ENCODE data around the gene TMEM184C. TPM values are rescaled to one million over a fixed set of nuclear protein-coding genes. Genes with fewer than 3 reads are reported as not detected.

Gene TMEM184C
- total and polyA plus RNA-seq, 5 donors from 2014 or later: 21.4 to 28.2 (median 25.6) TPM

- no peaks in the 10 kb centered on the region for H3K9me3 Mint-ChIP-seq
- Histone ChIP-seq H3K27me3 (ENCODE audit: control insufficient read depth, insufficient read depth, low read length) (no peaks in the 10 kb centered on the region), H3K4me1 (ENCODE audit: control insufficient read depth, insufficient read depth, low read length, poor library complexity, severe bottlenecking) (peaks cover 19% of the 10 kb centered on the region), H3K4me3 (ENCODE audit: low read depth, low read length) (peak overlapping the region; percentile 98), H3K9me3 (ENCODE audit: control insufficient read depth in 2 of 2, low read length in 2 of 2) (no peaks in the 10 kb centered on the region), H3K36me3 (ENCODE audit: control insufficient read depth, insufficient read depth, low read length) (peaks cover 11% of the 10 kb centered on the region), H3K27ac (ENCODE audit: insufficient read depth, low read length, poor library complexity, severe bottlenecking) (peak overlapping the region; percentile 93)
- H3K4me1 Mint-ChIP-seq: peaks cover 20 to 38% (median 30%) of the 10 kb centered on the region in 4 donors
- peak in 2 of 3 donors; percentile 10 to 50 for DNase-seq
- peaks cover 7% of the 10 kb centered on the region for H3K36me3 Mint-ChIP-seq
- peak overlapping the region; percentile 92 to 98 (median 97) for H3K4me3 Mint-ChIP-seq
- peak overlapping the region; percentile 97 to 99 (median 98) for H3K27ac Mint-ChIP-seq
- H3K27me3 Mint-ChIP-seq: peaks cover 21% of the 10 kb centered on the region
- no peak for ATAC-seq (ENCODE audit: low read depth in 2 of 2)
Measured at GRCh38 chr4:147683188-147683591, 66.0 kb downstream of the TMEM184C start.

GRCh38 chr4:147683717-147684700 is 66.8 kb downstream of the TMEM184C start, which contains the start of gene PRMT9:
PRMT9 (minus strand) TSS chr4:147684163; CDS start chr4:147683987, 176 bp downstream.
- peaks cover 25% of the 10 kb centered on the region for H3K27me3 Mint-ChIP-seq
- peak; percentile 98 for ATAC-seq (ENCODE audit: low read depth in 2 of 2)
- H3K36me3 ChIP-seq (ENCODE audit: control insufficient read depth, insufficient read depth, low read length): peaks cover 3% of the 10 kb centered on the region
- no peaks in the 10 kb centered on the region for H3K9me3 ChIP-seq (ENCODE audit: control insufficient read depth in 2 of 2, low read length in 2 of 2)
- peaks cover 19% of the 10 kb centered on the region for H3K4me1 ChIP-seq (ENCODE audit: control insufficient read depth, insufficient read depth, low read length, poor library complexity, severe bottlenecking)
- H3K27ac ChIP-seq (ENCODE audit: insufficient read depth, low read length, poor library complexity, severe bottlenecking): peak within 1 kb of the TSS; percentile 93
- peaks cover 5% of the 10 kb centered on the region for H3K36me3 Mint-ChIP-seq
- peak within 1 kb of the TSS; percentile 98 for H3K4me3 ChIP-seq (ENCODE audit: low read depth, low read length)
- peak within 1 kb of the TSS; percentile 92 to 98 (median 97) for H3K4me3 Mint-ChIP-seq
- no peaks in the 10 kb centered on the region for H3K9me3 Mint-ChIP-seq
- peak within 1 kb of the TSS; percentile 98 to 99 (median 99) for H3K27ac Mint-ChIP-seq
- no peaks in the 10 kb centered on the region for H3K27me3 ChIP-seq (ENCODE audit: control insufficient read depth, insufficient read depth, low read length)
- H3K4me1 Mint-ChIP-seq: peaks cover 20 to 37% (median 30%) of the 10 kb centered on the region in 4 donors
- peak; percentile 79 to 93 (median 88) for DNase-seq

GRCh38 chr4:147689067-147689466 is 71.9 kb downstream of the TMEM184C start:
- H3K27ac ChIP-seq (ENCODE audit: insufficient read depth, low read length, poor library complexity, severe bottlenecking): no peak overlapping the region
- peak in 1 of 3 donors; percentile 80 for DNase-seq

GRCh38 chr4:147691820-147692219 is 74.6 kb downstream of the TMEM184C start:
- no peaks in the 10 kb centered on the region for H3K36me3 Mint-ChIP-seq
- H3K27ac Mint-ChIP-seq: no peak overlapping the region
- Histone ChIP-seq H3K27ac (ENCODE audit: insufficient read depth, low read length, poor library complexity, severe bottlenecking) (no peak overlapping the region), H3K9me3 (ENCODE audit: control insufficient read depth in 2 of 2, low read length in 2 of 2) (no peaks in the 10 kb centered on the region), H3K4me1 (ENCODE audit: control insufficient read depth, insufficient read depth, low read length, poor library complexity, severe bottlenecking) (no peaks in the 10 kb centered on the region), H3K4me3 (ENCODE audit: low read depth, low read length) (no peak overlapping the region), H3K36me3 (ENCODE audit: control insufficient read depth, insufficient read depth, low read length) (no peaks in the 10 kb centered on the region), H3K27me3 (ENCODE audit: control insufficient read depth, insufficient read depth, low read length) (peaks cover 2% of the 10 kb centered on the region)
- H3K27me3 Mint-ChIP-seq: peaks cover 27% of the 10 kb centered on the region
- H3K4me3 Mint-ChIP-seq: no peak overlapping the region
- ATAC-seq (ENCODE audit: low read depth in 2 of 2) (no peak), DNase-seq (no peak)
- H3K9me3 Mint-ChIP-seq: no peaks in the 10 kb centered on the region
- H3K4me1 Mint-ChIP-seq: no peaks in the 10 kb centered on the region

More at GRCh38 chr4:147689067-147689466, 71.9 kb downstream of the TMEM184C start:
- Mint-ChIP-seq H3K27me3 (peaks cover 37% of the 10 kb centered on the region), H3K4me1 (peaks cover 0 to 9% (median 6%) of the 10 kb centered on the region in 4 donors), H3K4me3 (no peak overlapping the region), H3K36me3 (no peaks in the 10 kb centered on the region), H3K9me3 (no peaks in the 10 kb centered on the region), H3K27ac (no peak overlapping the region)
- Histone ChIP-seq H3K27me3 (ENCODE audit: control insufficient read depth, insufficient read depth, low read length) (no peaks in the 10 kb centered on the region), H3K9me3 (ENCODE audit: control insufficient read depth in 2 of 2, low read length in 2 of 2) (no peaks in the 10 kb centered on the region), H3K4me1 (ENCODE audit: control insufficient read depth, insufficient read depth, low read length, poor library complexity, severe bottlenecking) (peaks cover 8% of the 10 kb centered on the region), H3K4me3 (ENCODE audit: low read depth, low read length) (no peak overlapping the region), H3K36me3 (ENCODE audit: control insufficient read depth, insufficient read depth, low read length) (no peaks in the 10 kb centered on the region)
- ATAC-seq (ENCODE audit: low read depth in 2 of 2): no peak

GRCh38 chr4:147693218-147693617 is 76.0 kb downstream of the TMEM184C start:
- no peak for ATAC-seq (ENCODE audit: low read depth in 2 of 2)
- Mint-ChIP-seq H3K36me3 (no peaks in the 10 kb centered on the region), H3K27me3 (peaks cover 32% of the 10 kb centered on the region), H3K4me1 (no peaks in the 10 kb centered on the region), H3K4me3 (no peak overlapping the region), H3K27ac (no peak overlapping the region), H3K9me3 (no peaks in the 10 kb centered on the region)
- Histone ChIP-seq H3K9me3 (ENCODE audit: control insufficient read depth in 2 of 2, low read length in 2 of 2) (no peaks in the 10 kb centered on the region), H3K27me3 (ENCODE audit: control insufficient read depth, insufficient read depth, low read length) (peaks cover 4% of the 10 kb centered on the region), H3K4me1 (ENCODE audit: control insufficient read depth, insufficient read depth, low read length, poor library complexity, severe bottlenecking) (no peaks in the 10 kb centered on the region), H3K4me3 (ENCODE audit: low read depth, low read length) (no peak overlapping the region), H3K36me3 (ENCODE audit: control insufficient read depth, insufficient read depth, low read length) (no peaks in the 10 kb centered on the region), H3K27ac (ENCODE audit: insufficient read depth, low read length, poor library complexity, severe bottlenecking) (no peak overlapping the region)
- no peak for DNase-seq

- Mint-ChIP-seq H3K27ac (no peak overlapping the region), H3K4me3 (no peak overlapping the region), H3K9me3 (peaks cover 0 to 5% (median 0%) of the 10 kb centered on the region in 7 donors), H3K36me3 (no peaks in the 10 kb centered on the region), H3K4me1 (no peaks in the 10 kb centered on the region), H3K27me3 (peaks cover 42% of the 10 kb centered on the region)
- no peak for ATAC-seq (ENCODE audit: low read depth in 2 of 2)
- H3K4me1 ChIP-seq (ENCODE audit: control insufficient read depth, insufficient read depth, low read length, poor library complexity, severe bottlenecking): no peaks in the 10 kb centered on the region
- H3K9me3 ChIP-seq (ENCODE audit: control insufficient read depth in 2 of 2, low read length in 2 of 2): no peaks in the 10 kb centered on the region
- no peak overlapping the region for H3K4me3 ChIP-seq (ENCODE audit: low read depth, low read length)
- DNase-seq: no peak
- H3K36me3 ChIP-seq (ENCODE audit: control insufficient read depth, insufficient read depth, low read length): no peaks in the 10 kb centered on the region
- peaks cover 4% of the 10 kb centered on the region for H3K27me3 ChIP-seq (ENCODE audit: control insufficient read depth, insufficient read depth, low read length)
- H3K27ac ChIP-seq (ENCODE audit: insufficient read depth, low read length, poor library complexity, severe bottlenecking): no peak overlapping the region
Measured at GRCh38 chr4:147696866-147697265, 79.7 kb downstream of the TMEM184C start.

- H3K9me3 Mint-ChIP-seq: peaks cover 0 to 3% (median 0%) of the 10 kb centered on the region in 7 donors
- DNase-seq (no peak), ATAC-seq (ENCODE audit: low read depth in 2 of 2) (no peak)
- H3K4me3 ChIP-seq (ENCODE audit: low read depth, low read length): no peak overlapping the region
- no peak overlapping the region for H3K4me3 Mint-ChIP-seq
- H3K4me1 ChIP-seq (ENCODE audit: control insufficient read depth, insufficient read depth, low read length, poor library complexity, severe bottlenecking): no peaks in the 10 kb centered on the region
- no peaks in the 10 kb centered on the region for H3K27me3 ChIP-seq (ENCODE audit: control insufficient read depth, insufficient read depth, low read length)
- peaks cover 21% of the 10 kb centered on the region for H3K27me3 Mint-ChIP-seq
- H3K27ac ChIP-seq (ENCODE audit: insufficient read depth, low read length, poor library complexity, severe bottlenecking): no peak overlapping the region
- no peaks in the 10 kb centered on the region for H3K9me3 ChIP-seq (ENCODE audit: control insufficient read depth in 2 of 2, low read length in 2 of 2)
- no peaks in the 10 kb centered on the region for H3K36me3 Mint-ChIP-seq
- H3K36me3 ChIP-seq (ENCODE audit: control insufficient read depth, insufficient read depth, low read length): no peaks in the 10 kb centered on the region
- H3K27ac Mint-ChIP-seq: no peak overlapping the region
- peaks cover 0 to 4% (median 2%) of the 10 kb centered on the region in 4 donors for H3K4me1 Mint-ChIP-seq
Measured at GRCh38 chr4:147704846-147705245, 87.6 kb downstream of the TMEM184C start.

All from CD4-positive, CD25-positive, alpha-beta regulatory T cell (primary cell).